OCI-LY7 (cell line): ENCODE measurements around the gene SERPINA12. TPM values are rescaled to one million over a fixed set of nuclear protein-coding genes. Genes with fewer than 3 reads are reported as not detected.

Experiments used
- BruUV-seq: library from RNA; stranded (reverse); fragments of 400-500 nt; replicated peaks from 2 replicates; lab custom pipeline; 2021; lab: Mats Ljungman, UMichigan
- CTCF ChIA-PET: fragments of 300-600 bp; sonication (Branson Sonifier 250); formaldehyde crosslinking; loops from one replicate; lab custom pipeline; 2022; ENCODE audit warnings: antibody characterized with exemption; ENCODE audit not compliant: unreplicated experiment; lab: Charles Lee
- POLR2A ChIA-PET: fragments of 300-600 bp; sonication (Branson Sonifier 250); formaldehyde crosslinking; loops from one replicate; lab custom pipeline; 2022; ENCODE audit warnings: antibody characterized with exemption; lab: Charles Lee
- DNase-seq: peaks from one replicate; pipeline ENCODE4 v3.0.0-alpha.2; 2015; ENCODE audit warnings: low spot score
- H2AFZ ChIP-seq: fragments of 200-600 bp; sonication (generic), shearing (Covaris generic); 2 replicates; pipeline ENCODE4 v1.6.1; 2014; ENCODE audit warnings: mild to moderate bottlenecking, antibody characterized with exemption, low read length, moderate library complexity
- H3K27ac ChIP-seq: fragments of 200-600 bp; sonication (generic); 2 replicates; pipeline ENCODE4 v1.5.1; 2014; ENCODE audit warnings: mixed run types, low read depth, mild to moderate bottlenecking, moderate library complexity, low read length, inconsistent platforms; ENCODE audit not compliant: poor library complexity, severe bottlenecking
- H3K36me3 ChIP-seq: fragments of 200-600 bp; sonication (generic); 2 replicates; pipeline ENCODE4 v1.6.1; 2014; ENCODE audit warnings: mild to moderate bottlenecking, antibody characterized with exemption, low read length, moderate library complexity, mixed read lengths; ENCODE audit not compliant: insufficient read depth
- H3K4me1 ChIP-seq: fragments of 200-600 bp; sonication (generic); 2 replicates; pipeline ENCODE4 v1.5.1; 2014; ENCODE audit warnings: mild to moderate bottlenecking, low read length; ENCODE audit not compliant: insufficient read depth, poor library complexity, severe bottlenecking
- H3K4me2 ChIP-seq: fragments of 200-600 bp; sonication (generic); 2 replicates; pipeline ENCODE4 v1.6.1; 2014; ENCODE audit warnings: mild to moderate bottlenecking, low read length
- H3K4me3 ChIP-seq: fragments of 200-600 bp; sonication (generic); 2 replicates; pipeline ENCODE4 v1.5.1; 2014; ENCODE audit warnings: mild to moderate bottlenecking, low read depth, low read length; ENCODE audit not compliant: poor library complexity, severe bottlenecking
- H3K79me2 ChIP-seq: fragments of 200-600 bp; sonication (generic); 2 replicates; pipeline ENCODE4 v1.6.1; 2016; ENCODE audit warnings: low read depth, mild to moderate bottlenecking, low read length, moderate library complexity, mixed read lengths; ENCODE audit not compliant: insufficient read depth
- H3K9me2 ChIP-seq: fragments of 200-600 bp; sonication (generic); 2 replicates; pipeline ENCODE4 v1.6.1; 2016; ENCODE audit warnings: mild to moderate bottlenecking, low read length, mixed read lengths; ENCODE audit not compliant: insufficient read depth
- H3K9me3 ChIP-seq: fragments of 200-600 bp; sonication (generic); 2 replicates; pipeline ENCODE4 v1.6.1; 2014; ENCODE audit warnings: mild to moderate bottlenecking, mixed run types, low read length, mixed read lengths
- H4K20me1 ChIP-seq: fragments of 200-600 bp; sonication (generic); 2 replicates; pipeline ENCODE4 v1.6.1; 2014; ENCODE audit warnings: mild to moderate bottlenecking, antibody characterized with exemption, low read length, moderate library complexity, mixed read lengths; ENCODE audit not compliant: insufficient read depth
- CTCF ChIP-seq: fragments of 200-600 bp; sonication (generic); conservative IDR thresholded peaks from 2 replicates; pipeline ENCODE4 v1.5.1; 2014; ENCODE audit warnings: mild to moderate bottlenecking, antibody characterized with exemption, low read length, moderate library complexity, mixed read lengths
- EZH2phosphoT487 ChIP-seq: fragments of 200-600 bp; sonication (generic); IDR thresholded peaks from 2 replicates; pipeline ENCODE4 v1.6.1; 2018; ENCODE audit warnings: low read depth, borderline replicate concordance, mild to moderate bottlenecking, mixed run types, antibody characterized with exemption, low read length, moderate library complexity, mixed read lengths
- intact Hi-C: fragments of 100-400 bp; cut with micrococcal nuclease; formaldehyde crosslinking; loops from one replicate; pipeline ENCODE4 v1.10.0; 2022; ENCODE audit not compliant: unreplicated experiment
- total RNA-seq, 2 experiments: library from RNA; depleted of rRNA in 1 of 2; stranded (reverse); fragments of >200 nt in 1 of 2; shearing (Covaris generic) in 1 of 2; gene quantifications; 2 replicates each; pipeline ENCODE4 v1.2.3, GENCODE V29; 2014 to 2022

Gene SERPINA12
- total RNA-seq, 2 experiments from 2014 or later = not detected

- BruUV-seq = no TSS peak
- Histone ChIP-seq H3K27ac (no peak overlapping the region), H2AFZ (no peak overlapping the region), H3K4me2 (peak overlapping the region; percentile 29; the same call in 1 of the 2 replicates), H3K79me2 (no peaks in the 10 kb centered on the region), H4K20me1 (no peaks in the 10 kb centered on the region), H3K9me3 (no peaks in the 10 kb centered on the region), H3K4me3 (no peak overlapping the region), H3K36me3 (no peaks in the 10 kb centered on the region), H3K9me2 (no peaks in the 10 kb centered on the region), H3K4me1 (peaks cover 3% of the 10 kb centered on the region)
- intact Hi-C loops = no loop called here
- POLR2A ChIA-PET = no interaction called here
- DNase-seq = no peak
- CTCF ChIA-PET = no interaction called here
- TF ChIP-seq EZH2phosphoT487 = no peak
- TF ChIP-seq CTCF = no peak
These were observed 23.2 kb upstream of the SERPINA12 start for GRCh38 chr14:94532447-94532846.

GRCh38 chr14:94531187-94531586 is 21.9 kb upstream of the SERPINA12 start:
- ChIA-PET CTCF (no interaction called here), POLR2A (no interaction called here)

More at GRCh38 chr14:94531187-94531586, 21.9 kb upstream of the SERPINA12 start:
- no TSS peak for BruUV-seq
- TF ChIP-seq CTCF = no peak
- TF ChIP-seq EZH2phosphoT487 = no peak
- Histone ChIP-seq H3K4me3 (no peak overlapping the region), H4K20me1 (no peaks in the 10 kb centered on the region), H3K36me3 (no peaks in the 10 kb centered on the region), H3K27ac (no peak overlapping the region), H3K79me2 (no peaks in the 10 kb centered on the region), H2AFZ (no peak overlapping the region), H3K9me3 (no peaks in the 10 kb centered on the region), H3K4me1 (peaks cover 3% of the 10 kb centered on the region), H3K4me2 (no peak overlapping the region), H3K9me2 (no peaks in the 10 kb centered on the region)
- DNase-seq = no peak
- intact Hi-C loops = no loop called here
